GM18519 (cell line): Measurements from ENCODE around the gene KRTAP6-3.

Source experiments
- ATAC-seq: cut with Tn5 transposase; IDR thresholded peaks from one replicate; pipeline ENCODE4 v1.9.1; 2021; ENCODE audit warnings: mild to moderate bottlenecking, moderate library complexity; ENCODE audit not compliant: unreplicated experiment, low FRiP score

KRTAP6-3 gene

GRCh38 chr21:30623362-30623761, 31.1 kb downstream of the KRTAP6-3 start:
- no peak for ATAC-seq

DNA sequence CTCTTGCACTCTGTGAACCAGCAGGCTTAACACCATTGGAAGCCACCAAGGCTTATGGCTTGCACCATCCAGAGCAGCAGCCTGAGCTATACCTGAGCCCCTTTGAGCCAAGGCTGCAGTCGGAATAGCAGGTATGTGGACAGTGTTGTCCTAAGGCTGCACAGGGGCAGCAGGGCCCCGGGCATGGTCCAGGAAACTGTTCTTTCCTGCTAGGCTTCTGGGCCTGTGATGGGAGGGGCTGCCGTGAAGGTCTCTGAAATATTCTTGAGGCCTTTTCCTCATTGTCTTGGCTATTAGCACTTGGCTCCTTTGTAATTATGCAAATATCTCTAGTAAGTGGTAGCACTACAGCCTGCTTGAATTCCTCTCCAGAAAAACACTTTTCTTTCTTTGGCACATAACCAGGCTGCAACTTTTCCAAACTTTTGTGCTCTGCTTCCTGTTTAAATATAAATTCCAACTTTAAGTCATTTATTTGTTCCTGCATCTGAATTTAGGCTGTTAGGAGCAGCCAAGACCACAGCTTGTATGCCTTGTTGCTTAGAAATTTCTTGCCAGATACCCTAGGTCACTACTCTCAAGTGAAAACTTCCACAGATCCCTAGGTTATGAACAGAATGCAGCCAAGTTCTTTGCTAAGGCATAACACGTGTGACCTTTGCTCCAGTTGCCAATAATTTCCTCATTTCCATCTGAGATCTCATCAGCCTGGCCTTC, 33.4 kb downstream of the KRTAP6-3 start:
- ATAC-seq: no peak

DNA sequence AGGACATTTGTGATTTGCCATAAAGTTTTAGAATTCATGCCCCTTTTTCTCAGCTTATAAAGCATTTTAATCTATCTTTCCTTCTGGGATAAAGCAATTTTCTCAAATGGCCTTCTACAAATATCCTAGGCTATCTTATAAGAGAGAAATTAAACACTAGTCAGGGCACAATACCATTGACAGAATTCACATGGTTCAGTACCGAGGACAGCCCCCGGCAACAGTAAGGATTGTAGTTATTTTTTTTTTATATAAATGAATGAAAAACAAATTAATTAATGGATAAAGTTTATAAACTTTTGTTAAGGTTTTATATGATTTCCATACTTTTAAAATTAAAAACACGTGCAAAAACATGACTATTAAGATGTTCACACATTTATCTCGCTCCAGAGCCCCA, 35.9 kb downstream of the KRTAP6-3 start:
- no peak for ATAC-seq

DNA sequence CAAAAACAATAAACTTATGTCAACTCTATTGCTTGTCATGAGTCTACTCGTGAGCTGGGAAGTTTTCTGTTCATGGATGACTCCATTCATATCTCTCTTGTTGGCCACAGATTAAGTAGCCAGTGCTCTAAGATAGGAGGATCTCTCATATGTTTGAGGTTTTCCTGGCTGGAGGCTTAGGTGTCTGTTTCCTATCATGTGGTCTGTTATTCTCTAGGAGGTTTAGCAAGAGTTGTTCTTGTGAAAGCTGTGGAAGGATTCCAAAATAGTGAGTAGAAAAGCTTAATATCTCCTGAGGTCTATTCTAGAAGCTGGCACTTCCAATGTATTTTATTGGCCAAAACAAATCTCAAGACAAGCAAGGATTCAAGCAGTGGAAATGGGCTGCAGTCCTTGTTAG, 37.0 kb downstream of the KRTAP6-3 start:
- ATAC-seq: no peak

- no peak for ATAC-seq
Measured at GRCh38 chr21:30634906-30635305, 42.7 kb downstream of the KRTAP6-3 start, which contains the start of gene KRTAP20-2. KRTAP20-2 (plus strand) TSS chr21:30635206; CDS start chr21:30635264, 58 bp downstream.

DNA sequence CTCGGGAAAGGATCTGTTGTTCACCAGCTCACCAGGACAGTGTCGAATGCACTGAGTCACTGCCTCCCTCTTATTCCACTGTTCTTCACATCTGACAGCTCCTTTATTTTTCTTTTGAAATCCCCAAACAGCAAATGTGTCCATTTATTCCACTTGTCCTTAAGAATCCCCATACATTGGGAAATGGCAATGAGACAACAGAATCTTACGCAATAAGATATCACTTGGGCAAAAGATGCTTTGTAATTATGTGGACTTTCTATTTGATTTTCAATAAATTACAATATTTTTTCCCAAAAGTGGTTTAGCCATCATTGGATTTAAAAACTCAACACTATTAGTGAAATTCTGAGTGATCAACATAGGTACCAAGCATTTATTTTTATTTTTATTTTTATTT, 46.4 kb downstream of the KRTAP6-3 start:
- no peak for ATAC-seq

- ATAC-seq: no peak
Measured at GRCh38 chr21:30642564-30642963, 50.3 kb downstream of the KRTAP6-3 start, which contains the start of gene KRTAP20-3. KRTAP20-3 (plus strand) TSS chr21:30642864.
